PC-9 (cell line): ENCODE measurements around the gene EPHB1.

Source experiments
- EZH2 ChIP-seq: fragments of 200-600 bp; sonication (generic); IDR thresholded peaks from 2 replicates; pipeline ENCODE4 v1.8.0; 2017; ENCODE audit warnings: antibody characterized with exemption, low read depth
- TF ChIP-seq, protein P1 (sequence below): fragments of 200-600 bp; sonication (generic); conservative IDR thresholded peaks from 2 replicates; pipeline ENCODE4 v1.6.1; 2017; ENCODE audit warnings: mixed run types, antibody characterized with exemption, mild to moderate bottlenecking, moderate library complexity

DNA sequence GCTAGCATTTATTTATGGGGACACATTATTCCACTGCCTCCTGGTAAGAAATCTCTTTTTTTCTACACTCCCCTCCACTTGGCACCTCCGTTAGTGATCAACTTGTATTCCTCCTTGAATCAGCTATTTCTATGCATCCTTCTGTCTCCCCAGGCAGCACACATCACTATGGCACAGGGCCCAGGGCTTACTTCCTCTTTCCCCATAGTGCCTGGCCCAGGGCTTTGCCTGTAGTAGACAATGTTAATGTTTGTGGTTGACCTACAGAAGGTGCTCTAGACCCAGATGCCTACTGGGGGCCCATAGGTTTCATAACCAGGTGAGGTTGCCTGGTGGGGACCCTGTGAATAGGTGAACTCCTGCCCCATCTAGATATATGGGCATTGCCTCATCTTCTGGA lies 44.9 kb downstream of the EPHB1 start:
- TF ChIP-seq, protein P1, sequence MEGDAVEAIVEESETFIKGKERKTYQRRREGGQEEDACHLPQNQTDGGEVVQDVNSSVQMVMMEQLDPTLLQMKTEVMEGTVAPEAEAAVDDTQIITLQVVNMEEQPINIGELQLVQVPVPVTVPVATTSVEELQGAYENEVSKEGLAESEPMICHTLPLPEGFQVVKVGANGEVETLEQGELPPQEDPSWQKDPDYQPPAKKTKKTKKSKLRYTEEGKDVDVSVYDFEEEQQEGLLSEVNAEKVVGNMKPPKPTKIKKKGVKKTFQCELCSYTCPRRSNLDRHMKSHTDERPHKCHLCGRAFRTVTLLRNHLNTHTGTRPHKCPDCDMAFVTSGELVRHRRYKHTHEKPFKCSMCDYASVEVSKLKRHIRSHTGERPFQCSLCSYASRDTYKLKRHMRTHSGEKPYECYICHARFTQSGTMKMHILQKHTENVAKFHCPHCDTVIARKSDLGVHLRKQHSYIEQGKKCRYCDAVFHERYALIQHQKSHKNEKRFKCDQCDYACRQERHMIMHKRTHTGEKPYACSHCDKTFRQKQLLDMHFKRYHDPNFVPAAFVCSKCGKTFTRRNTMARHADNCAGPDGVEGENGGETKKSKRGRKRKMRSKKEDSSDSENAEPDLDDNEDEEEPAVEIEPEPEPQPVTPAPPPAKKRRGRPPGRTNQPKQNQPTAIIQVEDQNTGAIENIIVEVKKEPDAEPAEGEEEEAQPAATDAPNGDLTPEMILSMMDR = no peak
- TF ChIP-seq EZH2 = no peak
